PC-3 (cell line): ENCODE measurements around the gene KCNH1. TPM values are rescaled to one million over a fixed set of nuclear protein-coding genes. Genes with fewer than 3 reads are reported as not detected.

Source experiments
- ATAC-seq: fragments of 200-7000 bp; cut with Tn5 transposase; 2 replicates; pipeline ENCODE4 v1.9.1; 2020; ENCODE audit warnings: mild to moderate bottlenecking, moderate library complexity
- BruUV-seq: library from RNA; stranded (reverse); fragments of 400-500 nt; replicated peaks from 2 replicates; lab custom pipeline; 2021; lab: Mats Ljungman, UMichigan
- CTCF ChIA-PET: fragments of 300-600 bp; sonication (Branson Sonifier 250); formaldehyde crosslinking; loops from one replicate; lab custom pipeline; 2022; ENCODE audit warnings: antibody characterized with exemption; lab: Charles Lee
- POLR2A ChIA-PET: fragments of 300-600 bp; sonication (Branson Sonifier 250); formaldehyde crosslinking; loops from one replicate; lab custom pipeline; 2022; ENCODE audit warnings: antibody characterized with exemption; ENCODE audit not compliant: unreplicated experiment; lab: Charles Lee
- DNase-seq: peaks from one replicate; pipeline ENCODE4 v3.0.0-alpha.2; 2015
- H2AFZ ChIP-seq: fragments of 300-600 bp; sonication (generic); 2 replicates; pipeline ENCODE4 v1.6.0; 2016; ENCODE audit warnings: antibody characterized with exemption, low read length
- H3F3A ChIP-seq: fragments of 300-600 bp; sonication (generic); one replicate; pipeline ENCODE4 v1.6.0; 2017; ENCODE audit warnings: antibody characterized with exemption, low read length, control low read depth, mild to moderate bottlenecking; ENCODE audit not compliant: unreplicated experiment
- H3K27ac ChIP-seq: fragments of 300-600 bp; sonication (generic); 2 replicates; pipeline ENCODE4 v1.5.1; 2016; ENCODE audit warnings: mild to moderate bottlenecking, low read length
- H3K27me3 ChIP-seq: fragments of 300-600 bp; sonication (generic); 2 replicates; pipeline ENCODE4 v1.6.1; 2016; ENCODE audit warnings: low read length, mixed read lengths
- H3K36me3 ChIP-seq: fragments of 300-600 bp; sonication (generic); 2 replicates; pipeline ENCODE4 v1.6.1; 2016; ENCODE audit warnings: low read depth, mixed run types, low read length, mixed read lengths
- H3K4me1 ChIP-seq: fragments of 300-600 bp; sonication (generic); 2 replicates; pipeline ENCODE4 v1.5.1; 2016; ENCODE audit warnings: low read length; ENCODE audit not compliant: insufficient read depth
- H3K4me2 ChIP-seq: fragments of 300-600 bp; sonication (generic); 2 replicates; pipeline ENCODE4 v1.6.0; 2016; ENCODE audit warnings: low read length
- H3K4me3 ChIP-seq: fragments of 300-600 bp; sonication (generic); 2 replicates; pipeline ENCODE4 v1.5.1; 2016; ENCODE audit warnings: mild to moderate bottlenecking, low read length, mixed read lengths
- H3K79me2 ChIP-seq: fragments of 300-600 bp; sonication (generic); 2 replicates; pipeline ENCODE4 v1.6.1; 2017; ENCODE audit warnings: low read length, mixed read lengths
- H3K9ac ChIP-seq: fragments of 300-600 bp; sonication (generic); 2 replicates; pipeline ENCODE4 v1.6.0; 2016; ENCODE audit warnings: mild to moderate bottlenecking, low read length
- H3K9me2 ChIP-seq: fragments of 300-600 bp; sonication (generic); replicated peaks from 2 replicates; pipeline ENCODE4 v1.6.1; 2016; ENCODE audit warnings: mixed run types, low read length, mixed read lengths
- H3K9me3 ChIP-seq: fragments of 300-600 bp; sonication (generic); 2 replicates; pipeline ENCODE4 v1.6.1; 2016; ENCODE audit warnings: low read length, mixed read lengths
- H4K20me1 ChIP-seq: fragments of 300-600 bp; sonication (generic); 2 replicates; pipeline ENCODE4 v1.6.1; 2016; ENCODE audit warnings: low read length, mixed read lengths
- EZH2 ChIP-seq: fragments of 300-600 bp; sonication (generic); IDR thresholded peaks from one replicate; pipeline ENCODE4 v1.6.1; 2017; ENCODE audit warnings: antibody characterized with exemption, mild to moderate bottlenecking, low read length; ENCODE audit not compliant: unreplicated experiment
- EZH2phosphoT487 ChIP-seq: fragments of 300-600 bp; sonication (generic); IDR thresholded peaks from 2 replicates; pipeline ENCODE4 v1.6.1; 2018; ENCODE audit warnings: mild to moderate bottlenecking, antibody characterized with exemption, low read length, borderline replicate concordance
- intact Hi-C: fragments of 100-400 bp; cut with micrococcal nuclease; formaldehyde crosslinking; loops from 2 replicates; pipeline ENCODE4 v1.9.0; 2023
- total RNA-seq: library from RNA; depleted of rRNA; stranded (reverse); fragments of >200 nt; gene quantifications from 2 replicates; pipeline ENCODE4 v1.2.3, GENCODE V29; 2014
- TF ChIP-seq, protein P1 (sequence below): fragments of 300-600 bp; sonication (generic); conservative IDR thresholded peaks from 2 replicates; pipeline ENCODE4 v1.5.1; 2017; ENCODE audit warnings: antibody characterized with exemption, low read depth, mild to moderate bottlenecking, low read length

KCNH1 gene
- total RNA-seq, 1 experiment from 2014 or later: not detected

DNA sequence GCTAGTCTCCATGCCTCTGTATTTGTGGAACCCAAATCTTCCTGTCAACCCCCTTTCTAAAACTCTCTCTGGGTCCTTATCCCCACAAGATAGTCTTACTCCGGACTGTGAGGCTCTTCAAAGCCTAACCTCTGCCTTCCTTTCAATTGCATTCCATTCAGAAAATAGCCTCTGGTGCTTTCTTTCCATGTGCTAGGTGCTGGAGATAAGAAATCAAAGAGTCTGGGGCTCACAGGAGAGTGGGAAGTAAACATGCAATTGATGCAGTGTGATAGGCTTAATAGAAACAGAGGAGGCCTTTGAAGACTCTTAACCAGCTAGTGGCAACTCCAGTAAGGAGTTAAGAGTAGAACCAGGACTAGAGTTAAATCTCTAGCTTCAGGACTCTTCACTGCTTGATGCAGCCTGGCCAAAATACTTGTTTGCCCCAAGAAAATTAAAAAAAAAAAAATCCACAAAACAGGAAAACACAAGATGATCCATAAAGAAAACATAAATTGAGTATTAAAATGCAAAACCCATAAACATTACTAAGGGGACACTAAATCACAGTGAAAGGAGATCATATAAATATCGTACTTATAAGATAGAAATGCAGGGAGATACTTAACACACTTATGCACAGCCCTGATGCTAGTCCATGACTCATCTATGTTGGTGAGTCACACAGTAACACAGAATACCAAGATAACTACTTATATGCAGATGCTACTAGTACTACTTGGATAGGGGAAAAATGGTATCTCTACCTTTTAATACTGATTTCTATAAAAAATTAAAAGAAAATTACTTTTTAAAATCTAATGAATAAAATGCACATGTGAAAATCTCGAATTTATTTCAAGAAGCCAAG is 341.5 kb downstream of the KCNH1 start:
- no peaks in the 10 kb centered on the region for H3K4me1 ChIP-seq
- H3K9ac ChIP-seq: no peak overlapping the region
- ATAC-seq: peak; percentile 80
- TF ChIP-seq, protein P1, sequence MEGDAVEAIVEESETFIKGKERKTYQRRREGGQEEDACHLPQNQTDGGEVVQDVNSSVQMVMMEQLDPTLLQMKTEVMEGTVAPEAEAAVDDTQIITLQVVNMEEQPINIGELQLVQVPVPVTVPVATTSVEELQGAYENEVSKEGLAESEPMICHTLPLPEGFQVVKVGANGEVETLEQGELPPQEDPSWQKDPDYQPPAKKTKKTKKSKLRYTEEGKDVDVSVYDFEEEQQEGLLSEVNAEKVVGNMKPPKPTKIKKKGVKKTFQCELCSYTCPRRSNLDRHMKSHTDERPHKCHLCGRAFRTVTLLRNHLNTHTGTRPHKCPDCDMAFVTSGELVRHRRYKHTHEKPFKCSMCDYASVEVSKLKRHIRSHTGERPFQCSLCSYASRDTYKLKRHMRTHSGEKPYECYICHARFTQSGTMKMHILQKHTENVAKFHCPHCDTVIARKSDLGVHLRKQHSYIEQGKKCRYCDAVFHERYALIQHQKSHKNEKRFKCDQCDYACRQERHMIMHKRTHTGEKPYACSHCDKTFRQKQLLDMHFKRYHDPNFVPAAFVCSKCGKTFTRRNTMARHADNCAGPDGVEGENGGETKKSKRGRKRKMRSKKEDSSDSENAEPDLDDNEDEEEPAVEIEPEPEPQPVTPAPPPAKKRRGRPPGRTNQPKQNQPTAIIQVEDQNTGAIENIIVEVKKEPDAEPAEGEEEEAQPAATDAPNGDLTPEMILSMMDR: no peak
- no peak for TF ChIP-seq EZH2
- no peak for TF ChIP-seq EZH2phosphoT487
- POLR2A ChIA-PET: no interaction called here
- no TSS peak for BruUV-seq
- no peaks in the 10 kb centered on the region for H3K36me3 ChIP-seq
- no peaks in the 10 kb centered on the region for H3K9me2 ChIP-seq
- no peaks in the 10 kb centered on the region for H3K79me2 ChIP-seq
- no peak overlapping the region for H3K4me3 ChIP-seq
- intact Hi-C loops: no loop called here
- CTCF ChIA-PET: no interaction called here
- no peaks in the 10 kb centered on the region for H3F3A ChIP-seq
- no peak overlapping the region for H3K27ac ChIP-seq
- H4K20me1 ChIP-seq: no peaks in the 10 kb centered on the region
- no peaks in the 10 kb centered on the region for H3K9me3 ChIP-seq
- H2AFZ ChIP-seq: no peak overlapping the region
- H3K27me3 ChIP-seq: peaks cover 10% of the 10 kb centered on the region
- peak; percentile 68 for DNase-seq
- no peak overlapping the region for H3K4me2 ChIP-seq

DNA sequence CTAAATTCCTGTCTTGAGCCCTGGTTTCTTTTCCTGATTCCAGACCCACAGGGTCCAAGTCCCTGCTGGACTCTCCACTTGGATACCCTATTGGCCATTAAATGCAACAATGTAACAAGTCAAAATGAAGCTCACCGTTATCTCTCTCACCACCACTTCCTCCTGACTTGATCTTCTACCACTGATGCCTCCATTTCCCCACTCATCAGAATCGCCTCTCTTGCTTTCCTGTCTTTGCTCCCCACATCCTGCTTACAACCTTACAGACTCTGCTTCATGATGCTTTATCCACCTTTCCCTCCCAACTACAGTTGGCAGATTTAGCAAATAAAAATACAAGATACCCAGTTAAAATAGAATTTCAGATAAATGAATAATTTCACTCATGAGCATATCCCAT is 343.8 kb downstream of the KCNH1 start:
- no peaks in the 10 kb centered on the region for H3K9me2 ChIP-seq
- H3K27ac ChIP-seq: no peak overlapping the region
- no peak overlapping the region for H3K4me2 ChIP-seq
- no peak overlapping the region for H2AFZ ChIP-seq
- no peaks in the 10 kb centered on the region for H4K20me1 ChIP-seq
- no peak overlapping the region for H3K4me3 ChIP-seq
- ATAC-seq: no peak
- ChIA-PET POLR2A (no interaction called here), CTCF (no interaction called here)
- H3K4me1 ChIP-seq: no peaks in the 10 kb centered on the region
- no peaks in the 10 kb centered on the region for H3K9me3 ChIP-seq
- no peaks in the 10 kb centered on the region for H3K79me2 ChIP-seq
- H3K27me3 ChIP-seq: peaks cover 23% of the 10 kb centered on the region
- no peak for TF ChIP-seq EZH2
- TF ChIP-seq EZH2phosphoT487: no peak
- TF ChIP-seq, protein P1: no peak
- H3K36me3 ChIP-seq: no peaks in the 10 kb centered on the region
- H3F3A ChIP-seq: no peaks in the 10 kb centered on the region
- intact Hi-C loops: no loop called here
- no peak for DNase-seq
- no TSS peak for BruUV-seq
- no peak overlapping the region for H3K9ac ChIP-seq

DNA sequence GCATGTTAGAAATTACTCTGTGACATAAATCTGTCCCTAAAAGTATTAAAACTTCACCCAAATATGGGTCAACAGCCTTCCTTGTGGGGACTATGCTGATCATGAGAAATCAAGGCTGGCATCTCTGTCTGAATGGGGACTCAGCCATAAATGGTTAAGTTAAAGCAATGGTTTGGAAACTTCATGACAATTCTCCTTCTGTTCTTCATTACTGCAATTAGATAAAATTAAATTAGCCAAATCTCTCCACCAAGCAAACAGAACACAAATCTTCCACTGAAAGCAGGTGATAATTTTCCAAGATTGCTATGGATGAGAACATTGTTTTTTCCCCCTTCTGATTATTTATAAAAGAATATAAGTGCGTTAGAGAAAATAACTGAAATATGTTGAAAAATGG is 346.1 kb downstream of the KCNH1 start:
- no peak overlapping the region for H3K27ac ChIP-seq
- H3K36me3 ChIP-seq: no peaks in the 10 kb centered on the region
- H4K20me1 ChIP-seq: no peaks in the 10 kb centered on the region
- no peaks in the 10 kb centered on the region for H3K79me2 ChIP-seq
- DNase-seq (no peak), ATAC-seq (no peak)
- no peak overlapping the region for H3K9ac ChIP-seq
- ChIA-PET POLR2A (no interaction called here), CTCF (no interaction called here)
- TF ChIP-seq, protein P1: no peak
- TF ChIP-seq EZH2: no peak
- TF ChIP-seq EZH2phosphoT487: no peak
- no peaks in the 10 kb centered on the region for H3K9me3 ChIP-seq
- no TSS peak for BruUV-seq
- H3K27me3 ChIP-seq: peaks cover 26% of the 10 kb centered on the region
- no peak overlapping the region for H3K4me2 ChIP-seq
- H2AFZ ChIP-seq: no peak overlapping the region
- no peaks in the 10 kb centered on the region for H3K4me1 ChIP-seq
- no peaks in the 10 kb centered on the region for H3F3A ChIP-seq
- intact Hi-C loops: no loop called here
- no peaks in the 10 kb centered on the region for H3K9me2 ChIP-seq
- H3K4me3 ChIP-seq: no peak overlapping the region
